ENCODE data around the gene AKIP1. TPM values are rescaled to one million over a fixed set of nuclear protein-coding genes. Genes with fewer than 3 reads are reported as not detected.

Gene AKIP1
- total and polyA plus RNA-seq, 2 of the 8 experiments (the other 6 are each of a cell fraction or from before 2014, with no cell fraction given), result 17.8 to 29.6 TPM

- Histone ChIP-seq H3K4me2 (ENCODE audit: insufficient read depth in 1 of 2, low read depth in 2 of 2, low read length in 2 of 2) (no peak overlapping the region), H4K91ac (replicated peaks; ENCODE audit: insufficient read length, low read length) (no peak overlapping the region), H3K4me1 (replicated peaks in 1 of 4; ENCODE audit: control insufficient read depth in 3 of 4, insufficient read depth in 4 of 4, low read length in 3 of 4) (no peaks in the 10 kb centered on the region), H2AK5ac (ENCODE audit: low read depth, low read length) (no peak overlapping the region), H3K56ac (replicated peaks; ENCODE audit: insufficient read length, low read depth, low read length) (no peak overlapping the region), H2BK5ac (ENCODE audit: low read depth, low read length) (no peak overlapping the region), H4K5ac (ENCODE audit: insufficient read length, low read depth, low read length) (no peak overlapping the region), H3K79me1 (ENCODE audit: low read depth, low read length) (no peaks in the 10 kb centered on the region), H3K14ac (ENCODE audit: insufficient read length) (no peak overlapping the region), H3K9ac (replicated peaks in 1 of 4; ENCODE audit: extremely low read depth in 1 of 4, low read depth in 3 of 4, low read length in 3 of 4) (no peak overlapping the region), H3K27me3 (replicated peaks in 1 of 4; ENCODE audit: control insufficient read depth in 3 of 4, extremely low read depth in 1 of 4, insufficient read depth in 3 of 4, low read length in 3 of 4) (no peaks in the 10 kb centered on the region), H3K23me2 (ENCODE audit: low read depth, low read length) (no peaks in the 10 kb centered on the region), H2BK20ac (ENCODE audit: low read length) (no peak overlapping the region), H2AFZ (ENCODE audit: low read length) (no peak overlapping the region), H3K79me2 (ENCODE audit: control insufficient read depth in 1 of 2, insufficient read depth in 2 of 2, low read length in 2 of 2) (no peaks in the 10 kb centered on the region), H4K8ac (ENCODE audit: extremely low read depth, insufficient read depth, low read length) (no peak overlapping the region), H2BK120ac (replicated peaks; ENCODE audit: low read depth, low read length) (no peak overlapping the region), H3K4me3 (ENCODE audit: extremely low read depth in 1 of 4, insufficient read depth in 2 of 4, low read depth in 3 of 4, low read length in 4 of 4) (no peak overlapping the region), H3K9me3 (ENCODE audit: insufficient read depth in 2 of 2, low read depth in 1 of 2, low read length in 1 of 2) (no peaks in the 10 kb centered on the region), H3K18ac (ENCODE audit: extremely low read depth, low read length) (no peak overlapping the region), H3K4ac (replicated peaks; ENCODE audit: insufficient read length, low read depth, low read length) (no peak overlapping the region), H2BK12ac (ENCODE audit: low read depth, low read length) (no peak overlapping the region), H3K27ac (ENCODE audit: low read depth, low read length) (no peak overlapping the region), H3K23ac (ENCODE audit: insufficient read length) (no peak overlapping the region), H3K36me3 (ENCODE audit: control insufficient read depth in 2 of 4, insufficient read depth in 4 of 4, low read length in 3 of 4) (no peaks in the 10 kb centered on the region), H2BK15ac (ENCODE audit: low read length) (no peak overlapping the region), H4K20me1 (replicated peaks in 1 of 2; ENCODE audit: control insufficient read depth in 1 of 2, insufficient read depth in 2 of 2, low read length in 2 of 2) (no peaks in the 10 kb centered on the region)
- 88% methylated on average over 8 of the region's 8 CpGs; no CpG with 5 or more reads in 1 of the 2 experiments for WGBS, 2 experiments (ENCODE audit: extremely low coverage in 1 of 2, insufficient coverage in 1 of 2, insufficient read length in 1 of 2, insufficient replicate concordance in 2 of 2, low coverage in 1 of 2, low lambda C conversion rate in 2 of 2, missing lambda C conversion rate in 1 of 2)
- FAIRE-seq (no peak), DNase-seq (ENCODE audit: low read depth in 1 of 2, low spot score in 2 of 2) (no peak)
- TF ChIP-seq CTCF (IDR thresholded peaks at IDR 0.05; ENCODE audit: control extremely low read depth in 1 of 3, insufficient read depth in 1 of 3, low read depth in 1 of 3, low read length in 3 of 3), result no peak
- no peak for TF ChIP-seq MAFK (IDR thresholded peaks at IDR 0.05; ENCODE audit: low read depth, low read length)
- TF ChIP-seq SRF (IDR thresholded peaks at IDR 0.05; ENCODE audit: low read depth, low read length), result no peak
- no peak for TF ChIP-seq SIN3A (conservative IDR thresholded peaks at IDR 0.05 in 1 of 2, IDR thresholded peaks at IDR 0.05 in 1 of 2; ENCODE audit: low read depth in 1 of 2, low read length in 2 of 2)
- CTCF ChIA-PET (ENCODE audit: partially characterized antibody), result interaction anchor here (0.6 to 3.1 kb wide), 6 partner anchors 8 to 342 kb away, joined by 3 to 9 read pairs (median 5); no protein-coding TSS in a partner anchor
- POLR2A ChIA-PET (ENCODE audit: partially characterized antibody), result interaction anchor here (1.4 kb wide), 1 partner anchor 23 kb away, joined by 3 read pairs; no protein-coding TSS in a partner anchor
These were observed 30.5 kb downstream of the AKIP1 start for GRCh38 chr11:8941341-8942103.

Measured in H1 (cell line).